ENCODE results near the gene SMIM7. TPM values are rescaled to one million over a fixed set of nuclear protein-coding genes. Genes with fewer than 3 reads are reported as not detected.
"Not testable (repeated sequence)": the region's sequence is repeated elsewhere in the genome, so short reads cannot be mapped to it uniquely, and the experiment has no call there.

Gene SMIM7
- total RNA-seq: 10 to 100 TPM; 55.4 to 60.0 TPM

GRCh38 chr19:16659832-16660708, at the start of gene SMIM7:
Gene SMIM7 (minus strand): TSS chr19:16660144. CDS start chr19:16660110, 34 bp downstream.
- Mint-ChIP-seq H3K4me1 (peaks cover 42% of the 10 kb centered on the region), H3K36me3 (peaks cover 27% of the 10 kb centered on the region), H3K4me3 (peak within 1 kb of the TSS; percentile 98), H3K27me3 (peaks cover 14% of the 10 kb centered on the region), H3K9me3 (ENCODE audit: low read depth) (no peaks in the 10 kb centered on the region), H3K27ac (peak within 1 kb of the TSS; percentile 98)
- DNase-seq (peak; percentile 99), ATAC-seq (peak; percentile 99)
- CTCF ChIA-PET: interaction anchor here (0.6 to 1.9 kb wide), 6 partner anchors 11 to 392 kb away, joined by 3 to 6 read pairs (median 4); partner anchors contain the start of genes CHERP and MED26

DNA sequence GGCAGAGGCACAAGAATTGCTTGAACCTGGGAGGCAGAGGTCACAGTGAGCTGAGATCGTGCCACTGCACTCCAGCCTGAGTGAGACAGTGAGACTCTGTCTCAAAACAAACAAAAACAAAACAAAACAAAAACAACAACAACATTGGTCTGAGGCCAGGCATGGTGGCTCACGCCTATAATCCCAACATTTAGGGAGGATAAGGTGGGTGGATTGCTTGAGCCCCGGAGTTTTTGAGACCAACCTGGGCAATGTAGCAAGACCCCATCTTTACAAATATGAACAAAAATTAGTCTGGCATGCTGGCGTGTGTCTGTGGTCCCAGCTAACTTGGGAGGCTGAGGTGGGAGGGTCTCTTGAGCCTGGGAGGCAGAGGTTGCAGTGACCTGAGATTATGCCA, 43.7 kb upstream of the SMIM7 start:
- H3K4me3 Mint-ChIP-seq: no peak overlapping the region
- no peaks in the 10 kb centered on the region for H3K4me1 Mint-ChIP-seq
- no peaks in the 10 kb centered on the region for H3K27me3 Mint-ChIP-seq
- no peaks in the 10 kb centered on the region for H3K36me3 Mint-ChIP-seq
- CTCF ChIA-PET: interaction anchor here (1.5 kb wide), 1 partner anchor 11 kb away, joined by 8 read pairs; no protein-coding TSS in a partner anchor
- H3K27ac Mint-ChIP-seq: no peak overlapping the region
- no peaks in the 10 kb centered on the region for H3K9me3 Mint-ChIP-seq (ENCODE audit: low read depth)
- ATAC-seq (no peak), DNase-seq (no peak)

DNA sequence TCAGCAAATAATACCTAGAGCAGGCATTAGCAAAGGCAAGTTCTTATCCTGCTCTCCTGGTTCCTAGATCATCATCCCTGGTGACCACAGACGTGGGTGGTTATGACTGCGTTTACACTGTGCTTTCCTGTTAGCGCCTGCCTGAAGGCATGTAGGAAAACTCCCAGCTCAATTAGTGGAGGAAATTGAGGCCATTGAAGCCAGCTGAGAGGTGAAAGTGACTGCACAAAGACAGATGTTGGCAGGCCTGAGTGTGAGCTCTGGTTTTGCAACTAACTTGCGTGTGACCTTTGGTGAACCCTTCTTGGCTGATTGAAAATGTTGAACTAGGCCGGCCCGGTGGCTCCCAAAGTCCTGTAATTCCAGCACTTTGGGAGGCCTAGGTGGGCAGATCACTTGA, 42.2 kb upstream of the SMIM7 start:
- Mint-ChIP-seq H3K4me1 (no peaks in the 10 kb centered on the region), H3K9me3 (ENCODE audit: low read depth) (no peaks in the 10 kb centered on the region), H3K36me3 (no peaks in the 10 kb centered on the region), H3K27ac (no peak overlapping the region), H3K4me3 (no peak overlapping the region), H3K27me3 (no peaks in the 10 kb centered on the region)
- CTCF ChIA-PET: interaction anchor here (1.0 kb wide), 1 partner anchor 12 kb away, joined by 4 read pairs; no protein-coding TSS in a partner anchor
- DNase-seq: no peak
- ATAC-seq: no peak

GRCh38 chr19:16698914-16699313, 39.0 kb upstream of the SMIM7 start:
- Mint-ChIP-seq H3K4me3 (no peak overlapping the region), H3K4me1 (no peaks in the 10 kb centered on the region), H3K27ac (no peak overlapping the region), H3K27me3 (no peaks in the 10 kb centered on the region), H3K9me3 (ENCODE audit: low read depth) (no peaks in the 10 kb centered on the region), H3K36me3 (no peaks in the 10 kb centered on the region)
- CTCF ChIA-PET: no interaction called here
- DNase-seq (no peak), ATAC-seq (no peak)

- Mint-ChIP-seq H3K4me1 (no peaks in the 10 kb centered on the region), H3K27ac (no peak overlapping the region), H3K36me3 (no peaks in the 10 kb centered on the region), H3K4me3 (no peak overlapping the region), H3K27me3 (no peaks in the 10 kb centered on the region), H3K9me3 (ENCODE audit: low read depth) (no peaks in the 10 kb centered on the region)
- DNase-seq (no peak), ATAC-seq (no peak)
- CTCF ChIA-PET: no interaction called here
Observed at GRCh38 chr19:16688084-16688483, 28.1 kb upstream of the SMIM7 start.

- H3K4me3 Mint-ChIP-seq: no peak overlapping the region
- no peak overlapping the region for H3K27ac Mint-ChIP-seq
- ATAC-seq (no peak), DNase-seq (no peak)
- H3K4me1 Mint-ChIP-seq: no peaks in the 10 kb centered on the region
- CTCF ChIA-PET: interaction anchor here (0.7 to 1.2 kb wide), 2 partner anchors 14 to 104 kb away, joined by 3 to 4 read pairs; no protein-coding TSS in a partner anchor
- peaks cover 2% of the 10 kb centered on the region for H3K9me3 Mint-ChIP-seq (ENCODE audit: low read depth)
- peaks cover 2% of the 10 kb centered on the region for H3K36me3 Mint-ChIP-seq
- H3K27me3 Mint-ChIP-seq: no peaks in the 10 kb centered on the region
Observed at GRCh38 chr19:16684216-16684615, 24.3 kb upstream of the SMIM7 start.

DNA sequence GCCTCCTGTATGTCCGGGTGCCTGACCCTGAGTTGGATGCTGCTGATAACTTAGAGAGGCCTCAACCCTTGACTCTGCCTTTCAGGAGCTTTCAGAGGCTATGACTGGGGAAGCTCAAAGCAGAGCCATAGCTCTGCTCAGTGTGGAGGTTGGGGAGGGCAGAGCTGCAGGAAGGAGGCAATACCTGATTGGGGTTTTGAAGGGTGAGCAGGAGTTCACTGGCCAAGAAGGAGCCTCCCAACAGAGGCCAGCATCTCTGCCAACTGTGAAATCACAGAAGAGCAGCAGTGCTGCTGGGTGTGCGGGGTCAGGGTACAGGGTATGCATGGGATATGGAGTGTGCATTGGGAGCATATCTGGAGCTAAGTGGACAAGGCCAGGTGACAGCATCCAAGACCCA, 22.6 kb upstream of the SMIM7 start:
- Mint-ChIP-seq H3K27me3 (no peaks in the 10 kb centered on the region), H3K27ac (no peak overlapping the region), H3K36me3 (peaks cover 2% of the 10 kb centered on the region), H3K4me3 (no peak overlapping the region), H3K4me1 (no peaks in the 10 kb centered on the region), H3K9me3 (ENCODE audit: low read depth) (peaks cover 2% of the 10 kb centered on the region)
- DNase-seq: no peak
- no peak for ATAC-seq
- CTCF ChIA-PET: no interaction called here

DNA sequence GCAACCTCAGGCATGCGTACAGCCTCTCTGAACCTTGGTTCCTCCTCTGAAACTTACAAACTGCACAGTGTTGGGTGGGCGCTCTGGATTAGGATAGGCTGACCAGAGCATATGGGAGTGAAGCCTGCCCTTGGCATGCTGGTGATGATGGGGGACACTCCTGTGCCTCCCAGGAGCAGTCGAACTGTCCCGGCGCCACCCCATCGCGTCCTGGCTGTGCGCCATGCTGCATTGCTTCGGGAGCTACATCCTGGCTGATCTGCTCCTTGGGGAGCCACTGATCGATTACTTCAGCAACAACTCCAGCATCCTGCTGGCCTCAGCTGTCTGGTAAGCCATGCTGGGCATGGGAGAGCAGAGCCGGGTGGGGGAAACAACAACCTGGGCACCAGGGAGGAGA, 19.9 kb upstream of the SMIM7 start:
- ATAC-seq (no peak), DNase-seq (no peak)
- Mint-ChIP-seq H3K4me1 (no peaks in the 10 kb centered on the region), H3K4me3 (no peak overlapping the region), H3K36me3 (peaks cover 2% of the 10 kb centered on the region), H3K9me3 (ENCODE audit: low read depth) (peaks cover 2% of the 10 kb centered on the region), H3K27ac (no peak overlapping the region), H3K27me3 (no peaks in the 10 kb centered on the region)
- CTCF ChIA-PET: no interaction called here

DNA sequence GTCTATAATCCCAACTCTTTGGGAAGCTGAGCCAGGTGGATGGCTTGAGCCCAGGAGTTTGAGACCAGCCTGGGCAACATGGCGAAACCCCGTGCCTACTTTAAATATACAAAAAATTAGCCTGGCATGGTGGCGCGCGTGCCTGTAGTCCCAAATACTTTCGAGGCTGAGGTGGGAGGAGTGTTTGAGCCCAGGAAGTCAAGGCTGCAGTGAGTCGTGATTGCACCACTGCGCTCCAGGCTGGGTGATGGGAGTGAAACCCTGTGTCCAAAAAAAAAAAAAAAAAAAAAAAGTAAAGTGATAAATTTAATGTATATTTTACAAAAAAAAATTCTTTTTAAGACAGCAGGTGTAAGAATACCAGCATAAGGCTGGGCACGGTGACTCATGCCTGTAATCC, 18.6 kb upstream of the SMIM7 start:
- ATAC-seq (no peak), DNase-seq (no peak)
- Mint-ChIP-seq H3K4me1 (no peaks in the 10 kb centered on the region), H3K27ac (no peak overlapping the region), H3K36me3 (peaks cover 2% of the 10 kb centered on the region), H3K4me3 (no peak overlapping the region), H3K9me3 (ENCODE audit: low read depth) (peaks cover 2% of the 10 kb centered on the region), H3K27me3 (no peaks in the 10 kb centered on the region)
- CTCF ChIA-PET: interaction anchor here (0.7 kb wide), 1 partner anchor 357 kb away, joined by 3 read pairs; no protein-coding TSS in a partner anchor

GRCh38 chr19:16677055-16677454, 17.1 kb upstream of the SMIM7 start:
- H3K36me3 Mint-ChIP-seq: peaks cover 2% of the 10 kb centered on the region
- DNase-seq: no peak
- ATAC-seq: no peak
- no peaks in the 10 kb centered on the region for H3K4me1 Mint-ChIP-seq
- no peak overlapping the region for H3K27ac Mint-ChIP-seq
- no peak overlapping the region for H3K4me3 Mint-ChIP-seq
- H3K27me3 Mint-ChIP-seq: peaks cover under 1% of the 10 kb centered on the region
- H3K9me3 Mint-ChIP-seq (ENCODE audit: low read depth): peaks cover 2% of the 10 kb centered on the region
- CTCF ChIA-PET: no interaction called here

GRCh38 chr19:16676101-16676798, 16.3 kb upstream of the SMIM7 start:
- Mint-ChIP-seq H3K4me1 (no peaks in the 10 kb centered on the region), H3K27me3 (peaks cover 2% of the 10 kb centered on the region), H3K4me3 (no peak overlapping the region), H3K27ac (no peak overlapping the region), H3K36me3 (peaks cover 1% of the 10 kb centered on the region), H3K9me3 (ENCODE audit: low read depth) (peaks cover 1% of the 10 kb centered on the region)
- ATAC-seq: no peak
- CTCF ChIA-PET: no interaction called here
- DNase-seq: no peak

GRCh38 chr19:16673839-16674238, 13.9 kb upstream of the SMIM7 start:
- H3K4me3 Mint-ChIP-seq; H3K4me1 Mint-ChIP-seq; DNase-seq; H3K27ac Mint-ChIP-seq; H3K9me3 Mint-ChIP-seq (ENCODE audit: low read depth); H3K27me3 Mint-ChIP-seq; H3K36me3 Mint-ChIP-seq; ATAC-seq: not testable (repeated sequence)
- CTCF ChIA-PET: interaction anchor here (0.7 kb wide), 1 partner anchor 716 kb away, joined by 3 read pairs; no protein-coding TSS in a partner anchor

GRCh38 chr19:16673231-16673630, 13.3 kb upstream of the SMIM7 start:
- Mint-ChIP-seq H3K27ac (no peak overlapping the region), H3K4me3 (no peak overlapping the region), H3K9me3 (ENCODE audit: low read depth) (no peaks in the 10 kb centered on the region), H3K36me3 (no peaks in the 10 kb centered on the region), H3K4me1 (no peaks in the 10 kb centered on the region), H3K27me3 (peaks cover 2% of the 10 kb centered on the region)
- CTCF ChIA-PET: interaction anchor here (0.8 kb wide), 1 partner anchor 132 kb away, joined by 3 read pairs; no protein-coding TSS in a partner anchor
- DNase-seq (no peak), ATAC-seq (no peak)

Data from activated CD8-positive, alpha-beta memory T cell treated with anti-CD3 and anti-CD28 coated beads, Interleukin-2, amount 10 ng/mL, durations not matched to agents 7 days and 5 days (primary cell).